ENCODE measurements around the gene DLG2. TPM values are rescaled to one million over a fixed set of nuclear protein-coding genes. Genes with fewer than 3 reads are reported as not detected.

Gene DLG2
- total RNA-seq, 2 experiments from 2014 or later = 2.0 to 2.1 TPM

GRCh38 chr11:83480251-83480650 is 2146.9 kb downstream of the DLG2 start:
- Mint-ChIP-seq H3K4me1 (ENCODE audit: low read depth) (no peaks in the 10 kb centered on the region), H3K27me3 (peaks cover 14% of the 10 kb centered on the region), H3K27ac (no peak overlapping the region), H3K9me3 (no peaks in the 10 kb centered on the region), H3K4me3 (no peak overlapping the region), H3K36me3 (ENCODE audit: low read depth) (no peaks in the 10 kb centered on the region)
- DNase-seq = no peak
- no peaks in the 10 kb centered on the region for H3K9me3 ChIP-seq (ENCODE audit: control insufficient read depth in 1 of 2, insufficient read depth in 1 of 2, low read length in 2 of 2)
- TF ChIP-seq, protein P1, sequence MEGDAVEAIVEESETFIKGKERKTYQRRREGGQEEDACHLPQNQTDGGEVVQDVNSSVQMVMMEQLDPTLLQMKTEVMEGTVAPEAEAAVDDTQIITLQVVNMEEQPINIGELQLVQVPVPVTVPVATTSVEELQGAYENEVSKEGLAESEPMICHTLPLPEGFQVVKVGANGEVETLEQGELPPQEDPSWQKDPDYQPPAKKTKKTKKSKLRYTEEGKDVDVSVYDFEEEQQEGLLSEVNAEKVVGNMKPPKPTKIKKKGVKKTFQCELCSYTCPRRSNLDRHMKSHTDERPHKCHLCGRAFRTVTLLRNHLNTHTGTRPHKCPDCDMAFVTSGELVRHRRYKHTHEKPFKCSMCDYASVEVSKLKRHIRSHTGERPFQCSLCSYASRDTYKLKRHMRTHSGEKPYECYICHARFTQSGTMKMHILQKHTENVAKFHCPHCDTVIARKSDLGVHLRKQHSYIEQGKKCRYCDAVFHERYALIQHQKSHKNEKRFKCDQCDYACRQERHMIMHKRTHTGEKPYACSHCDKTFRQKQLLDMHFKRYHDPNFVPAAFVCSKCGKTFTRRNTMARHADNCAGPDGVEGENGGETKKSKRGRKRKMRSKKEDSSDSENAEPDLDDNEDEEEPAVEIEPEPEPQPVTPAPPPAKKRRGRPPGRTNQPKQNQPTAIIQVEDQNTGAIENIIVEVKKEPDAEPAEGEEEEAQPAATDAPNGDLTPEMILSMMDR (IDR thresholded peaks at IDR 0.05) = no peak
- ATAC-seq (ENCODE audit: poor library complexity) = no peak
- H3K27me3 ChIP-seq (ENCODE audit: control insufficient read depth in 1 of 2, insufficient read depth in 2 of 2, low read length in 2 of 2) = no peaks in the 10 kb centered on the region
- H3K27ac ChIP-seq (ENCODE audit: low read depth in 1 of 2, low read length in 2 of 2) = no peak overlapping the region
- H3K4me3 ChIP-seq (ENCODE audit: low read length) = no peak overlapping the region
- ChIA-PET CTCF (no interaction called here), POLR2A (no interaction called here)
- intact Hi-C loops (cut with DNase I, micrococcal nuclease) = no loop called here
- no peaks in the 10 kb centered on the region for H3K4me1 ChIP-seq (ENCODE audit: insufficient read depth, low read length)
- no peaks in the 10 kb centered on the region for H3K36me3 ChIP-seq (ENCODE audit: insufficient read depth, low read length)

- Mint-ChIP-seq H3K27ac (no peak overlapping the region), H3K4me3 (no peak overlapping the region), H3K36me3 (ENCODE audit: low read depth) (no peaks in the 10 kb centered on the region), H3K9me3 (no peaks in the 10 kb centered on the region), H3K27me3 (peaks cover 13% of the 10 kb centered on the region), H3K4me1 (ENCODE audit: low read depth) (no peaks in the 10 kb centered on the region)
- H3K27ac ChIP-seq (ENCODE audit: low read depth in 1 of 2, low read length in 2 of 2) = no peak overlapping the region
- H3K4me3 ChIP-seq (ENCODE audit: low read length) = no peak overlapping the region
- DNase-seq = no peak
- H3K36me3 ChIP-seq (ENCODE audit: insufficient read depth, low read length) = no peaks in the 10 kb centered on the region
- H3K27me3 ChIP-seq (ENCODE audit: control insufficient read depth in 1 of 2, insufficient read depth in 2 of 2, low read length in 2 of 2) = no peaks in the 10 kb centered on the region
- CTCF ChIA-PET = no interaction called here
- intact Hi-C loops (cut with DNase I, micrococcal nuclease) = no loop called here
- no peaks in the 10 kb centered on the region for H3K9me3 ChIP-seq (ENCODE audit: control insufficient read depth in 1 of 2, insufficient read depth in 1 of 2, low read length in 2 of 2)
- no peaks in the 10 kb centered on the region for H3K4me1 ChIP-seq (ENCODE audit: insufficient read depth, low read length)
- TF ChIP-seq, protein P1 (IDR thresholded peaks at IDR 0.05) = no peak
- POLR2A ChIA-PET = no interaction called here
- no peak for ATAC-seq (ENCODE audit: poor library complexity)
These were observed 2149.4 kb downstream of the DLG2 start for GRCh38 chr11:83477772-83478171.

DNA sequence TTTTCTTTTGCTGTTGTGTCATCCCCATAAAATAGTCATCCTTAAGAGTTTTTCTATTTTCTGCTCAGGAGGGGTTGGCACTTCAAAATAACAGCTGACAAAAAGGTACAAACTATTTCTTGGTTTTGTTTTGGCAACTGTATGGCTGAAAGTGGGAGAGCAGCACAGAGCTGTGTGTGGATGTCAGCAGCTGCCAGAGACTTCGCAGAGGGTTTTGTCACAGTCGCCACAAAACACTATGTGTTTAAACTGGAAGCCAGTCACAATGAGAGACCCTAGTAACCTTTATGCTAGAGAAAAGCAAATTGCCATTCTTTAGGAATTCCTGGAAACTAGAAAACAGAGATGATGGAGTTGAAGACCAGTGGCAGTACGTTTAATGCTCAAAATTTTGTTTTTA is 2151.4 kb downstream of the DLG2 start:
- intact Hi-C loops (cut with DNase I, micrococcal nuclease) = no loop called here
- H3K9me3 ChIP-seq (ENCODE audit: control insufficient read depth in 1 of 2, insufficient read depth in 1 of 2, low read length in 2 of 2) = no peaks in the 10 kb centered on the region
- Mint-ChIP-seq H3K9me3 (no peaks in the 10 kb centered on the region), H3K4me1 (ENCODE audit: low read depth) (no peaks in the 10 kb centered on the region), H3K27ac (no peak overlapping the region), H3K36me3 (ENCODE audit: low read depth) (no peaks in the 10 kb centered on the region), H3K4me3 (no peak overlapping the region), H3K27me3 (peaks cover 13% of the 10 kb centered on the region)
- TF ChIP-seq, protein P1 (IDR thresholded peaks at IDR 0.05) = no peak
- H3K27ac ChIP-seq (ENCODE audit: low read depth in 1 of 2, low read length in 2 of 2) = no peak overlapping the region
- no peak overlapping the region for H3K4me3 ChIP-seq (ENCODE audit: low read length)
- CTCF ChIA-PET = no interaction called here
- H3K27me3 ChIP-seq (ENCODE audit: control insufficient read depth in 1 of 2, insufficient read depth in 2 of 2, low read length in 2 of 2) = no peaks in the 10 kb centered on the region
- DNase-seq (no peak), ATAC-seq (ENCODE audit: poor library complexity) (no peak)
- H3K36me3 ChIP-seq (ENCODE audit: insufficient read depth, low read length) = no peaks in the 10 kb centered on the region
- POLR2A ChIA-PET = no interaction called here
- H3K4me1 ChIP-seq (ENCODE audit: insufficient read depth, low read length) = no peaks in the 10 kb centered on the region
